ENCODE measurements around the gene ANKRD28. TPM values are rescaled to one million over a fixed set of nuclear protein-coding genes. Genes with fewer than 3 reads are reported as not detected.

ANKRD28 gene
- total and polyA plus RNA-seq, 2 experiments from 2014 or later: 15.2 to 61.3 TPM

- TF ChIP-seq ZNF462 (CRISPR knock-in tag; IDR thresholded peaks at IDR 0.05): no peak
- no peak for TF ChIP-seq CREB1 (CRISPR knock-in tag; IDR thresholded peaks at IDR 0.05; ENCODE audit: low read depth)
- TF ChIP-seq REST (IDR thresholded peaks at IDR 0.05; ENCODE audit: unreplicated experiment): no peak
- TF ChIP-seq EZH2phosphoT487 (IDR thresholded peaks at IDR 0.05; ENCODE audit: unreplicated experiment): no peak
- no peak for TF ChIP-seq ZNF114 (CRISPR knock-in tag; IDR thresholded peaks at IDR 0.05)
- TF ChIP-seq ZNF331 (CRISPR knock-in tag; IDR thresholded peaks at IDR 0.05; ENCODE audit: low read depth): no peak
Observed at GRCh38 chr3:15676259-15676658, 121.5 kb downstream of the ANKRD28 start (continued).

- Histone ChIP-seq H3F3A (replicated peaks; ENCODE audit: low read depth) (no peaks in the 10 kb centered on the region), H3K4me3 (no peak overlapping the region), H2AFZ (no peak overlapping the region), H4K20me1 (replicated peaks; ENCODE audit: insufficient read depth) (no peaks in the 10 kb centered on the region; the same call in 1 of the 2 replicates), H3K27me3 (ENCODE audit: insufficient read depth) (no peaks in the 10 kb centered on the region), H3K4me1 (ENCODE audit: insufficient read depth) (peaks cover 24% of the 10 kb centered on the region), H3K4me2 (no peak overlapping the region), H3K36me3 (ENCODE audit: insufficient read depth) (peaks cover 34% of the 10 kb centered on the region), H3K79me2 (replicated peaks; ENCODE audit: insufficient read depth) (no peaks in the 10 kb centered on the region), H3K9me2 (ENCODE audit: insufficient read depth) (no peaks in the 10 kb centered on the region), H3K27ac (ENCODE audit: low read depth) (no peak overlapping the region)
- no peaks in the 10 kb centered on the region for H3K9me3 Mint-ChIP-seq
- no peaks in the 10 kb centered on the region for H3K27me3 Mint-ChIP-seq (ENCODE audit: insufficient read depth, low read depth, poor library complexity)
- peaks cover 27% of the 10 kb centered on the region; the same call in 2 of the 3 replicates for H3K36me3 Mint-ChIP-seq (ENCODE audit: low read depth)
- no peak overlapping the region for H3K27ac Mint-ChIP-seq
- DNase-seq (ENCODE audit: low spot score) (no peak), ATAC-seq (no peak)
- peaks cover 11% of the 10 kb centered on the region; the same call in 2 of the 3 replicates for H3K4me1 Mint-ChIP-seq
- no peak overlapping the region for H3K4me3 Mint-ChIP-seq
- TF ChIP-seq CREB1 (CRISPR knock-in tag; IDR thresholded peaks at IDR 0.05; ENCODE audit: low read depth) (no peak), ZNF331 (CRISPR knock-in tag; IDR thresholded peaks at IDR 0.05; ENCODE audit: low read depth) (no peak), JUNB (IDR thresholded peaks at IDR 0.05; ENCODE audit: unreplicated experiment) (no peak), REST (IDR thresholded peaks at IDR 0.05; ENCODE audit: unreplicated experiment) (no peak)
- TF ChIP-seq, protein P1, sequence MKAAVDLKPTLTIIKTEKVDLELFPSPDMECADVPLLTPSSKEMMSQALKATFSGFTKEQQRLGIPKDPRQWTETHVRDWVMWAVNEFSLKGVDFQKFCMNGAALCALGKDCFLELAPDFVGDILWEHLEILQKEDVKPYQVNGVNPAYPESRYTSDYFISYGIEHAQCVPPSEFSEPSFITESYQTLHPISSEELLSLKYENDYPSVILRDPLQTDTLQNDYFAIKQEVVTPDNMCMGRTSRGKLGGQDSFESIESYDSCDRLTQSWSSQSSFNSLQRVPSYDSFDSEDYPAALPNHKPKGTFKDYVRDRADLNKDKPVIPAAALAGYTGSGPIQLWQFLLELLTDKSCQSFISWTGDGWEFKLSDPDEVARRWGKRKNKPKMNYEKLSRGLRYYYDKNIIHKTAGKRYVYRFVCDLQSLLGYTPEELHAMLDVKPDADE (IDR thresholded peaks at IDR 0.05): no peak
Observed at GRCh38 chr3:15673536-15673935, 124.2 kb downstream of the ANKRD28 start.
